ENCODE data around the gene CDH13.

The CDH13 gene

GRCh38 chr16:82957212-82957611 is 330.4 kb downstream of the CDH13 start:
- DNase-seq: no peak

GRCh38 chr16:82960918-82961317 is 334.1 kb downstream of the CDH13 start:
- no peak for DNase-seq

- DNase-seq: no peak
Observed at GRCh38 chr16:82963653-82964052, 336.9 kb downstream of the CDH13 start.

GRCh38 chr16:82965808-82966207 is 339.0 kb downstream of the CDH13 start:
- DNase-seq: no peak

GRCh38 chr16:82967424-82967823 is 340.7 kb downstream of the CDH13 start:
- DNase-seq: no peak

- DNase-seq: no peak
Observed at GRCh38 chr16:82971126-82971525, 344.4 kb downstream of the CDH13 start.

- DNase-seq: no peak
Observed at GRCh38 chr16:82972331-82972919, 345.7 kb downstream of the CDH13 start.

GRCh38 chr16:82979406-82980111 is 352.8 kb downstream of the CDH13 start:
- no peak for DNase-seq

- no peak for DNase-seq
Observed at GRCh38 chr16:82980810-82981209, 354.0 kb downstream of the CDH13 start.

- no peak for DNase-seq
Observed at GRCh38 chr16:82987767-82988166, 361.0 kb downstream of the CDH13 start.

- peak; percentile 64 for DNase-seq
Observed at GRCh38 chr16:82990155-82990554, 363.4 kb downstream of the CDH13 start.

- DNase-seq: no peak
Observed at GRCh38 chr16:82991410-82991809, 364.6 kb downstream of the CDH13 start.

- no peak for DNase-seq
Observed at GRCh38 chr16:82991966-82992675, 365.4 kb downstream of the CDH13 start.

- DNase-seq: no peak
Observed at GRCh38 chr16:82992786-82993185, 366.0 kb downstream of the CDH13 start.

- no peak for DNase-seq
Observed at GRCh38 chr16:82993415-82993814, 366.6 kb downstream of the CDH13 start.

GRCh38 chr16:82993926-82994325 is 367.2 kb downstream of the CDH13 start:
- DNase-seq: no peak

- no peak for DNase-seq
Observed at GRCh38 chr16:82995286-82995923, 368.6 kb downstream of the CDH13 start.

GRCh38 chr16:82995924-82996441 is 369.2 kb downstream of the CDH13 start:
- peak; percentile 87 for DNase-seq

GRCh38 chr16:82996814-82997213 is 370.0 kb downstream of the CDH13 start:
- no peak for DNase-seq

- DNase-seq: no peak
Observed at GRCh38 chr16:82999711-83000110, 372.9 kb downstream of the CDH13 start.

- DNase-seq: no peak
Observed at GRCh38 chr16:83002351-83003334, 375.9 kb downstream of the CDH13 start.
